ENCODE measurements around the gene POLR1A.

Gene POLR1A

DNA sequence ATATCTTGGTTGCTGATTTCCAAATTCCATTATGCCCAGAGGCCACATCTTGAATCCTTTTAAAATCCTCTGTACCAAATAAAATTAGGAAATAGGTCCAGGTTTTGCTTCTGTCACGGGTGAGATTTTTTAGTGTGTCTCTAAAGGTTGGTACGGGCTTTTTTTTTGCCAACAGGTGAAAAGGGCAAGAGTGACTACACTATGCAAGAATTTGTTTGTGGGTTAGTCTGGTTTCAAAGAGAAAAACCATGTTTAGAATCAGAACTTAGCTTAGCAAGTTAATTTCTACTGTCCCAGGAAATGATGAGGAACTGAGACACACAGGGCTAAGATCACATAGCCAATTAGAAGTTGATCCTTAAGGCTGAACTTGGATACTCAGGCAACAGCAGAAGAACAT lies 41.7 kb downstream of the POLR1A start:
- H3K9me3 ChIP-seq (ENCODE audit: control insufficient read depth, insufficient read depth, low read length), result peaks cover 6% of the 10 kb centered on the region
- peaks cover 40% of the 10 kb centered on the region for H3K36me3 ChIP-seq (ENCODE audit: insufficient read depth, low read length)
- H3K4me1 ChIP-seq (ENCODE audit: insufficient read depth, low read length), result no peaks in the 10 kb centered on the region

GRCh38 chr2:86062043-86062442 lies 43.6 kb downstream of the POLR1A start:
- no peaks in the 10 kb centered on the region for H3K4me1 ChIP-seq (ENCODE audit: insufficient read depth, low read length)
- peaks cover 6% of the 10 kb centered on the region for H3K9me3 ChIP-seq (ENCODE audit: control insufficient read depth, insufficient read depth, low read length)
- H3K9ac ChIP-seq (ENCODE audit: low read depth, low read length), result no peak overlapping the region
- H3K36me3 ChIP-seq (ENCODE audit: insufficient read depth, low read length), result peaks cover 32% of the 10 kb centered on the region; the same call in 1 of the 2 replicates

More for the DNA sequence above, 41.7 kb downstream of the POLR1A start:
- no peak overlapping the region for H3K9ac ChIP-seq (ENCODE audit: low read depth, low read length)

GRCh38 chr2:86056590-86057331 lies 48.9 kb downstream of the POLR1A start:
- H3K9ac ChIP-seq (ENCODE audit: low read depth, low read length), result no peak overlapping the region
- H3K36me3 ChIP-seq (ENCODE audit: insufficient read depth, low read length), result peaks cover 17% of the 10 kb centered on the region
- H3K4me1 ChIP-seq (ENCODE audit: insufficient read depth, low read length), result no peaks in the 10 kb centered on the region
- no peaks in the 10 kb centered on the region for H3K9me3 ChIP-seq (ENCODE audit: control insufficient read depth, insufficient read depth, low read length)

DNA sequence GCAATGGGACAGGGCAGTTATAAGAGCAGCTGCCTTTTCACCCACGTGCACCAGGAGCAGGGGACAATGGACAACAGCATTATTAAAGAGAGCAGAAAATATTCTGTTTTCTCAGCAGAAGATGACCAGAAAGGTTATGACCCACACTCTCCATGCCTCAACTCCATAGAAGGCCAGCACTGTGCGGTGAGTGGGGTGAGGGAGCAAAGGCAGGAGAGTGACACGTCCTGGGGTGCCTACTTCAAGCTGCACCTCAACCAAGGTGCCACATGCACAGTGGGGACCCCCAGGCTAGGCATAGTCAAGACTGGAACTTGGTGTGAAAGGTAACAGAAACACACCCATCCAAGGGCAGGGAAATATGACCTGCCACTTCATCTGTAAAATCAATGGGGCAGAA lies 50.4 kb downstream of the POLR1A start:
- Histone ChIP-seq H3K36me3 (ENCODE audit: insufficient read depth, low read length) (peaks cover 14% of the 10 kb centered on the region), H3K9ac (ENCODE audit: low read depth, low read length) (no peak overlapping the region), H3K4me1 (ENCODE audit: insufficient read depth, low read length) (no peaks in the 10 kb centered on the region), H3K9me3 (ENCODE audit: control insufficient read depth, insufficient read depth, low read length) (no peaks in the 10 kb centered on the region)

DNA sequence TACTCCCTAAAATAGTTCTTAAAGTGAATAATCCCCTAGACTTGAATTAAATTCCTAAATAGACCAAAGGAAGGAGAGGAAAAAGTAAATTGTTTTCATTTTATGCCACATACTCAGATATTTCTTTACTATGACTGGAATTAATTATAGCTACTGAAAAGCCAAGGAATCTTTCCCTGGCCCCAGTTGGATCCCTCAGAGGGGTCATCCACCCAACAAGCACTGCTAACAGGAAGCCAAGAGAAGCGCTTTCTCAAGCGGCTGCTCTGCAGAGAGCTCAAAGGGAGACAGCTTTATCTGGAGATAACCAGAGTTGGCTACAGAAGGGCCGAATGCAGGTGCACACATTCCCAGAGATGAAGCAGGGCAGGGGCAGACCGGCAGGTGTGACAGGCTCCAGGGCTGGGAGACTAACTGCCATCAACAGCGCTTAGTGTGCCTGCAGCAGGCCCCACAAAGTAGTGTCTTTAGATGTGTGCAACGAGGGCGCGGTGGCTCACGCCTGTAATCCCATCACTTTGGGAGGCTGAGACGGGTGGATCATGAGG lies 51.1 kb downstream of the POLR1A start:
- Histone ChIP-seq H3K9me3 (ENCODE audit: control insufficient read depth, insufficient read depth, low read length) (no peaks in the 10 kb centered on the region), H3K9ac (ENCODE audit: low read depth, low read length) (no peak overlapping the region), H3K36me3 (ENCODE audit: insufficient read depth, low read length) (peaks cover 14% of the 10 kb centered on the region), H3K4me1 (ENCODE audit: insufficient read depth, low read length) (no peaks in the 10 kb centered on the region)

GRCh38 chr2:86053166-86053565 lies 52.5 kb downstream of the POLR1A start:
- Histone ChIP-seq H3K36me3 (ENCODE audit: insufficient read depth, low read length) (peaks cover 14% of the 10 kb centered on the region), H3K9ac (ENCODE audit: low read depth, low read length) (no peak overlapping the region), H3K9me3 (ENCODE audit: control insufficient read depth, insufficient read depth, low read length) (no peaks in the 10 kb centered on the region), H3K4me1 (ENCODE audit: insufficient read depth, low read length) (no peaks in the 10 kb centered on the region)

DNA sequence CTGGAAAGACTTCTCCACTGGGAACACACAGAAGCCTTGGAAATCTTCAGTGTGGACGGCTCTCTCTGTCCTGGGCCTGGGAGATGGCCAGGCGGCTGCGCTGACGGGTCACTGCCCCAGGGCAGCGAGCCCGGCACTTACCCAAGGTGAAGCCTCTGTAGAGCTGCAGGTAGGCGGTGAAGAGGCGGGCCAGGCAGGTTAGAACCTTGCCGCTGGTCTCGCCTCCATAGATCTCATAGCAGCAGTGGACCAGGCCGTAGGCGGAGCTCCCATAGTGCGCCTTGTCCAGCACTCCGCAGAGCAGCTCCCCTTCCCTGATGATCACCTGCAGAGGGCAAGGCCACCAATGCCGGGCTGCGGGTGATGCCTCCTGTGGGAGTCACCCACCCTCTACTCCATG lies 53.0 kb downstream of the POLR1A start:
- no peaks in the 10 kb centered on the region for H3K4me1 ChIP-seq (ENCODE audit: insufficient read depth, low read length)
- H3K9ac ChIP-seq (ENCODE audit: low read depth, low read length), result no peak overlapping the region
- H3K36me3 ChIP-seq (ENCODE audit: insufficient read depth, low read length), result peaks cover 14% of the 10 kb centered on the region
- H3K9me3 ChIP-seq (ENCODE audit: control insufficient read depth, insufficient read depth, low read length), result no peaks in the 10 kb centered on the region

DNA sequence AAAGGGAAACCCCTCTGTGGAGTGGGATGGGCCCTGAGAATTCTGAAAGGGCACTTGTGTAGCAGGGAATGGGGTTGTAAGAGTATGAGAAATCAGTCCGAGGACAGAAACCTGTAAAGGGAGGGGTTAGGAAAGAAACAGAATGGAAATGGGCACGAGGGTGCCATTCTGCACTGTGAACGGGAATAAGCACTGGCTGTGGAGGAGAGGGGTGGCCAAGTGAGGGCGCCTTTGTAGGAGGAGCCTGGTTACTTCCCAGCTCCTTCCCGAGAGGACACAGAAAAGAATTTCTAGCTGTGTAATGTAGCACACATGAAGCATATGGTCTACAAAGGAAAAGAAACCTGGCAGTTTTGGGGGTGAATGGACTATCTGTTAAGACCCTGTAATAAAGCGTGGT lies 53.4 kb downstream of the POLR1A start:
- peaks cover 17% of the 10 kb centered on the region for H3K36me3 ChIP-seq (ENCODE audit: insufficient read depth, low read length)

GRCh38 chr2:86050301-86050700 lies 55.4 kb downstream of the POLR1A start:
- Histone ChIP-seq H3K9me3 (ENCODE audit: control insufficient read depth, insufficient read depth, low read length) (no peaks in the 10 kb centered on the region), H3K4me1 (ENCODE audit: insufficient read depth, low read length) (no peaks in the 10 kb centered on the region), H3K9ac (ENCODE audit: low read depth, low read length) (no peak overlapping the region), H3K36me3 (ENCODE audit: insufficient read depth, low read length) (peaks cover 30% of the 10 kb centered on the region)

More for the DNA sequence above, 53.4 kb downstream of the POLR1A start:
- Histone ChIP-seq H3K4me1 (ENCODE audit: insufficient read depth, low read length) (no peaks in the 10 kb centered on the region), H3K9me3 (ENCODE audit: control insufficient read depth, insufficient read depth, low read length) (no peaks in the 10 kb centered on the region), H3K9ac (ENCODE audit: low read depth, low read length) (no peak overlapping the region)

DNA sequence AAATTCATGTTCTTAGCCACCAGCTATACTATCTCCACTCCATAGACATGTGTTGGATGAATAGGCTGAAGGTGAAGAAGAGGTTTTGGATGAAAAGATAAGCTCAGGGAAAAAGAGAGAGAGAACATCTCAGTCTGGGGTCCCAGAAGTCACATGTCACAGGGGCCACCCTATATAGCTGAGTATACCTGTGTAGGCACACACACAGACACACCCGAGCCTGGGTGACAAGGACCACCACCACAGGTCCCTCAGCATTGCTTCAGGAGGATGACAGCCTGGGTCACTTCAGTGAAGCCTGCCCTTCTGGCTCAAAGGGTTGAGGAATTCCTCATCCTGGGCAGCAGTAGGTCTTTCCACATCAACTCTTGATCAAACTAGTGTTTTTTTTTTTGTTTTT lies 56.2 kb downstream of the POLR1A start:
- no peaks in the 10 kb centered on the region for H3K9me3 ChIP-seq (ENCODE audit: control insufficient read depth, insufficient read depth, low read length)
- no peaks in the 10 kb centered on the region for H3K4me1 ChIP-seq (ENCODE audit: insufficient read depth, low read length)
- peaks cover 34% of the 10 kb centered on the region for H3K36me3 ChIP-seq (ENCODE audit: insufficient read depth, low read length)
- H3K9ac ChIP-seq (ENCODE audit: low read depth, low read length), result no peak overlapping the region

- peaks cover 31% of the 10 kb centered on the region for H3K36me3 ChIP-seq (ENCODE audit: insufficient read depth, low read length)
- H3K4me1 ChIP-seq (ENCODE audit: insufficient read depth, low read length), result no peaks in the 10 kb centered on the region
- no peak overlapping the region for H3K9ac ChIP-seq (ENCODE audit: low read depth, low read length)
Observed at GRCh38 chr2:86048888-86049287, 56.8 kb downstream of the POLR1A start.

GRCh38 chr2:86048383-86048701 lies 57.3 kb downstream of the POLR1A start:
- H3K9ac ChIP-seq (ENCODE audit: low read depth, low read length), result no peak overlapping the region
- H3K36me3 ChIP-seq (ENCODE audit: insufficient read depth, low read length), result peaks cover 32% of the 10 kb centered on the region
- no peaks in the 10 kb centered on the region for H3K4me1 ChIP-seq (ENCODE audit: insufficient read depth, low read length)
- H3K9me3 ChIP-seq (ENCODE audit: control insufficient read depth, insufficient read depth, low read length), result no peaks in the 10 kb centered on the region

More at GRCh38 chr2:86048888-86049287, 56.8 kb downstream of the POLR1A start:
- no peaks in the 10 kb centered on the region for H3K9me3 ChIP-seq (ENCODE audit: control insufficient read depth, insufficient read depth, low read length)

DNA sequence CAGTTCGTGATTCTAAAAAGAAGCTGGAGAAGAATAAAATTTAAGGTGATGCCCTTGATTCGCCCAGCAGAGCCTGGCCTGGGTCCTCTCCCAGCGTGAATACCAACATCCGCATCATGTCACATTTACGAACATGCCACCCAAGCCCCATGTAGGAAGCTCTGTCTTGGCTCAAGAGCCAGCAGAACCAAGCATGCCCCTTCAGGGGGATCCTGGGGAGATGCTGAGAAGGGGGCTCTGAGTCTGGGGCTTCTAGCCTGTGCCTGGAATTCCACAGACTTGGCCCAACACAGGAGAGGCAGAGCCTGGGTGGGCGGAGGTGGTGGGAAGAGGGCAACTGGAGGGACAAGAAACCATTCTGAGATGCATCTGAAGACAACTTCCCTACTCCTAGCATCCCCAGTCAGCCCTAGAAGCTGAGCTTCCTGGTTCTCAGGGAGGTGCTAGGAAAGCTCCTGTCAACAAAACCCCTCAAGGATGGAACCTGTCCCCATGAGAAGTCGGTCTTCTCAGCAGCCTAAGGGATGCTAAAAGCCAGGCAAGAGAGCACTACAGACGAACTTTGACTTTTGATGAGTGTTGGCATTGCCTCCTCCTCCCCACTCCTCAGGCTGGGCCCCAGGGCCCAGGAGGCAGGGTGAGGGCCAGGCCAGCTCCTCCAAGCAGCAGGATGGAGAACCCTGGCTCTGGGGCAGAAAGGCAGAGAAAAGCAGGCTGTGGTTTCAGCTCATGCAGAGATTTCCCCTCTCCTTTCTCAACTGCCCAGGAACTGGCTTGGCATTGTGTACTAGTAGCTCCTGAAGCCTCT lies 57.9 kb downstream of the POLR1A start:
- no peaks in the 10 kb centered on the region for H3K4me1 ChIP-seq (ENCODE audit: insufficient read depth, low read length)
- H3K9ac ChIP-seq (ENCODE audit: low read depth, low read length), result no peak overlapping the region
- H3K9me3 ChIP-seq (ENCODE audit: control insufficient read depth, insufficient read depth, low read length), result no peaks in the 10 kb centered on the region
- H3K36me3 ChIP-seq (ENCODE audit: insufficient read depth, low read length), result peaks cover 35% of the 10 kb centered on the region

- no peaks in the 10 kb centered on the region for H3K4me1 ChIP-seq (ENCODE audit: insufficient read depth, low read length)
- peaks cover 38% of the 10 kb centered on the region for H3K36me3 ChIP-seq (ENCODE audit: insufficient read depth, low read length)
- no peaks in the 10 kb centered on the region for H3K9me3 ChIP-seq (ENCODE audit: control insufficient read depth, insufficient read depth, low read length)
- H3K9ac ChIP-seq (ENCODE audit: low read depth, low read length), result no peak overlapping the region
Observed at GRCh38 chr2:86045541-86045940, 60.1 kb downstream of the POLR1A start.

DNA sequence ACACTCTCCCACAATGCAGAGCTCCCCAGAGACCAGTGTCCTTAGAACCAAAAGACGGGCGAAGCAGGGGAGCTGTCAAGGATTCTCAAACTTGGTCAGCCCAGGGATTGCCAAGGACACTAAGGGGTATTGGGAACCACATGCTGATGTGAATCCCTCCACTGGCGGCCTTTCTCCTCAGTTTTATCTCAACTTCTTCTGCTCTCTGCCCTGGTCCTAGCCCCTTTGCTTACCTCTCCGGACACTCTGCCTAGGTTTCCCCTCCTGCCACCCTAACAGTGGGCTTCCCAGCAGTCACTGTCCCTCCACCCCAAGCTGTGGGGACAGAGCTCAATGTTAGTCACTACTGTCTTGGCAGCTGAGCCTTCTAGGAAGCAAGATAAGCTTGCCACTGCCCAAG lies 61.1 kb downstream of the POLR1A start:
- Histone ChIP-seq H3K9me3 (ENCODE audit: control insufficient read depth, insufficient read depth, low read length) (no peaks in the 10 kb centered on the region), H3K36me3 (ENCODE audit: insufficient read depth, low read length) (peaks cover 40% of the 10 kb centered on the region), H3K4me1 (ENCODE audit: insufficient read depth, low read length) (no peaks in the 10 kb centered on the region), H3K9ac (ENCODE audit: low read depth, low read length) (no peak overlapping the region)
